Erythroblast (primary cell): ENCODE results near the gene MYO1B.

ENCODE experiments used
- GATA1 ChIP-seq: IDR thresholded peaks from 2 replicates; pipeline ENCODE4 v1.6.1; 2011; ENCODE audit warnings: low read depth, mild to moderate bottlenecking, control low read depth, low read length, moderate library complexity
- POLR2A ChIP-seq: IDR thresholded peaks from 2 replicates; pipeline ENCODE4 v1.6.1; 2011; ENCODE audit warnings: mild to moderate bottlenecking, low read length

- TF ChIP-seq POLR2A (no peak), GATA1 (no peak)
Measured at GRCh38 chr2:191231995-191232394, 13.2 kb upstream of the MYO1B start.
